Esophagus (tissue), 2 donors: Measurements from ENCODE around the gene PCDHA8. TPM values are rescaled to one million over a fixed set of nuclear protein-coding genes. Genes with fewer than 3 reads are reported as not detected.
"Not testable (repeated sequence)": the region's sequence is repeated elsewhere in the genome, so short reads cannot be mapped to it uniquely, and the experiment has no call there.

Experiments used
- H3K27ac ChIP-seq, 2 donors: one replicate each; pipeline ENCODE4 v1.5.1; 2013; ENCODE audit warnings: low read depth in 2 of 2, mild to moderate bottlenecking in 2 of 2, inconsistent platforms in 1 of 2, low read length in 1 of 2, moderate library complexity in 1 of 2
- H3K27me3 ChIP-seq, 2 donors: one replicate each; pipeline ENCODE4 v1.6.1; 2013; ENCODE audit warnings: low read length in 2 of 2, control low read depth in 1 of 2, mild to moderate bottlenecking in 1 of 2; ENCODE audit not compliant: insufficient read depth in 2 of 2, control insufficient read depth in 1 of 2
- H3K36me3 ChIP-seq, 2 donors: one replicate each; pipeline ENCODE4 v1.6.1; 2013; ENCODE audit warnings: low read length in 1 of 2; ENCODE audit not compliant: control insufficient read depth in 2 of 2, insufficient read depth in 2 of 2
- H3K4me1 ChIP-seq, 2 donors: one replicate each; pipeline ENCODE4 v1.6.1; 2013; ENCODE audit warnings: low read length in 1 of 2; ENCODE audit not compliant: control insufficient read depth in 2 of 2, insufficient read depth in 2 of 2
- H3K4me3 ChIP-seq, 2 donors: one replicate each; pipeline ENCODE4 v1.5.1; 2013; ENCODE audit warnings: low read length in 2 of 2, mild to moderate bottlenecking in 2 of 2, low read depth in 1 of 2, moderate library complexity in 1 of 2
- H3K9me3 ChIP-seq, 2 donors: one replicate each; pipeline ENCODE4 v1.6.1; 2013; ENCODE audit warnings: mild to moderate bottlenecking in 2 of 2, low read depth in 1 of 2, low read length in 1 of 2, moderate library complexity in 1 of 2; ENCODE audit not compliant: control insufficient read depth in 2 of 2, insufficient read depth in 1 of 2
- WGBS, 2 donors: extraction: QIAGEN DNeasy Blood & Tissue Kit; methylation state at CpG; one replicate each; pipeline ENCODE4 v1.1.7; 2013; 5-methylcytosine and 5-hydroxymethylcytosine counted together
- polyA plus RNA-seq, 2 donors: library from polyadenylated mRNA; stranded (reverse); fragments of 200-250 nt; gene quantifications; one replicate each; pipeline ENCODE4 v1.2.3, GENCODE V29; 2013
- donor health status: healthy with polysubstance abuse.
- donor health status: Bipolar disorder and iron deficiency.

Gene PCDHA8
- under 1 TPM in 1 of 2 donors, not detected in 1; 0.01 TPM for polyA plus RNA-seq

- 25 to 32% methylated on average over 41 to 47 of the region's 47 CpGs for WGBS, 2 donors
- no peaks in the 10 kb centered on the region for H3K36me3 ChIP-seq
- H3K4me1 ChIP-seq, result no peaks in the 10 kb centered on the region
- H3K27ac ChIP-seq, result no peak within 1 kb of the TSS
- no peak within 1 kb of the TSS for H3K4me3 ChIP-seq
- H3K27me3 ChIP-seq, result no peaks in the 10 kb centered on the region
- H3K9me3 ChIP-seq, result peaks cover 2 to 24% of the 10 kb centered on the region in 2 donors
Observed at GRCh38 chr5:140840978-140841962, at the start of gene PCDHA8. TSS of gene PCDHA8 (plus strand) at chr5:140841187. CDS start at chr5:140841322, 135 bp downstream.

- no peaks in the 10 kb centered on the region for H3K27me3 ChIP-seq
- peaks cover 12 to 20% of the 10 kb centered on the region in 2 donors for H3K9me3 ChIP-seq
- H3K4me1 ChIP-seq, result no peaks in the 10 kb centered on the region
- no peaks in the 10 kb centered on the region for H3K36me3 ChIP-seq
- WGBS, 2 donors, result 24 to 28% methylated on average over 27 of the region's 27 CpGs
- no peak within 1 kb of the TSS for H3K4me3 ChIP-seq
- H3K27ac ChIP-seq, result no peak within 1 kb of the TSS
Observed at GRCh38 chr5:140794595-140795258, 46.3 kb upstream of the PCDHA8 start, which contains the start of gene PCDHA2. TSS of gene PCDHA2 (plus strand) at chr5:140794852.

GRCh38 chr5:140795259-140795641 is 45.7 kb upstream of the PCDHA8 start:
- Histone ChIP-seq H3K4me1 (no peaks in the 10 kb centered on the region), H3K9me3 (peaks cover 12 to 20% of the 10 kb centered on the region in 2 donors), H3K36me3 (no peaks in the 10 kb centered on the region), H3K4me3 (no peak overlapping the region), H3K27me3 (no peaks in the 10 kb centered on the region), H3K27ac (no peak overlapping the region)
- 23% methylated on average over 15 of the region's 15 CpGs for WGBS, 2 donors

GRCh38 chr5:140796072-140796717 is 44.8 kb upstream of the PCDHA8 start:
- Histone ChIP-seq H3K9me3 (peaks cover 12 to 22% of the 10 kb centered on the region in 2 donors), H3K4me3 (peak overlapping the region in 1 of 2 donors; percentile 13)
- H3K36me3 ChIP-seq, H3K27me3 ChIP-seq, H3K27ac ChIP-seq, H3K4me1 ChIP-seq: not testable (repeated sequence)
- 55 to 60% methylated on average over 72 of the region's 72 CpGs for WGBS, 2 donors

- no peak overlapping the region for H3K27ac ChIP-seq
- no peaks in the 10 kb centered on the region for H3K27me3 ChIP-seq
- whole genome bisulfite sequencing, 2 donors, result 56 to 62% methylated on average over 39 of the region's 39 CpGs
- H3K36me3 ChIP-seq, result no peaks in the 10 kb centered on the region
- H3K4me1 ChIP-seq, result no peaks in the 10 kb centered on the region
- H3K4me3 ChIP-seq, result peak overlapping the region in 1 of 2 donors; percentile 13
- H3K9me3 ChIP-seq, result peaks cover 12 to 25% of the 10 kb centered on the region in 2 donors
Observed at GRCh38 chr5:140796718-140797095, 44.3 kb upstream of the PCDHA8 start.

GRCh38 chr5:140800816-140801493 is 40.0 kb upstream of the PCDHA8 start, which contains the start of gene PCDHA3:
TSS of gene PCDHA3 (plus strand) at chr5:140801057.
- Histone ChIP-seq H3K4me3 (no peak within 1 kb of the TSS), H3K27ac (no peak within 1 kb of the TSS), H3K27me3 (peaks cover 0 to 2% of the 10 kb centered on the region in 2 donors), H3K4me1 (peaks cover 0 to 4% of the 10 kb centered on the region in 2 donors), H3K9me3 (peaks cover 19 to 30% of the 10 kb centered on the region in 2 donors), H3K36me3 (no peaks in the 10 kb centered on the region)
- WGBS, 2 donors, result 23 to 25% methylated on average over 29 of the region's 29 CpGs

- 19 to 22% methylated on average over 16 of the region's 16 CpGs for WGBS, 2 donors
- Histone ChIP-seq H3K9me3 (peaks cover 14 to 26% of the 10 kb centered on the region in 2 donors), H3K36me3 (no peaks in the 10 kb centered on the region), H3K27ac (no peak overlapping the region), H3K27me3 (peaks cover 0 to 2% of the 10 kb centered on the region in 2 donors), H3K4me3 (no peak overlapping the region), H3K4me1 (peaks cover 0 to 4% of the 10 kb centered on the region in 2 donors)
Observed at GRCh38 chr5:140801494-140801841, 39.5 kb upstream of the PCDHA8 start.

GRCh38 chr5:140802381-140802780 is 38.6 kb upstream of the PCDHA8 start:
- not testable (repeated sequence) for H3K27me3 ChIP-seq, H3K4me1 ChIP-seq, H3K36me3 ChIP-seq, H3K4me3 ChIP-seq, H3K27ac ChIP-seq
- WGBS, 2 donors, result 51 to 54% methylated on average over 45 of the region's 45 CpGs
- peaks cover 11 to 21% of the 10 kb centered on the region in 2 donors for H3K9me3 ChIP-seq

GRCh38 chr5:140802781-140803271 is 38.2 kb upstream of the PCDHA8 start:
- Histone ChIP-seq H3K27ac (no peak overlapping the region), H3K4me3 (no peak overlapping the region), H3K27me3 (peaks cover 0 to 2% of the 10 kb centered on the region in 2 donors), H3K4me1 (peaks cover 0 to 4% of the 10 kb centered on the region in 2 donors), H3K36me3 (no peaks in the 10 kb centered on the region), H3K9me3 (peaks cover 11 to 21% of the 10 kb centered on the region in 2 donors)
- 49 to 51% methylated on average over 44 to 53 of the region's 53 CpGs for whole genome bisulfite sequencing, 2 donors
